Measurements from ENCODE around the gene NEMP2. TPM values are rescaled to one million over a fixed set of nuclear protein-coding genes. Genes with fewer than 3 reads are reported as not detected.

The NEMP2 gene
- total RNA-seq, 1 experiment from 2014 or later, result 12.9 TPM

GRCh38 chr2:190562121-190562520 is 27.6 kb upstream of the NEMP2 start:
- no peak for DNase-seq (ENCODE audit: extremely low read depth, low read depth)

- no peak for DNase-seq (ENCODE audit: extremely low read depth, low read depth)
These were observed 26.6 kb upstream of the NEMP2 start for GRCh38 chr2:190561094-190561493.

DNA sequence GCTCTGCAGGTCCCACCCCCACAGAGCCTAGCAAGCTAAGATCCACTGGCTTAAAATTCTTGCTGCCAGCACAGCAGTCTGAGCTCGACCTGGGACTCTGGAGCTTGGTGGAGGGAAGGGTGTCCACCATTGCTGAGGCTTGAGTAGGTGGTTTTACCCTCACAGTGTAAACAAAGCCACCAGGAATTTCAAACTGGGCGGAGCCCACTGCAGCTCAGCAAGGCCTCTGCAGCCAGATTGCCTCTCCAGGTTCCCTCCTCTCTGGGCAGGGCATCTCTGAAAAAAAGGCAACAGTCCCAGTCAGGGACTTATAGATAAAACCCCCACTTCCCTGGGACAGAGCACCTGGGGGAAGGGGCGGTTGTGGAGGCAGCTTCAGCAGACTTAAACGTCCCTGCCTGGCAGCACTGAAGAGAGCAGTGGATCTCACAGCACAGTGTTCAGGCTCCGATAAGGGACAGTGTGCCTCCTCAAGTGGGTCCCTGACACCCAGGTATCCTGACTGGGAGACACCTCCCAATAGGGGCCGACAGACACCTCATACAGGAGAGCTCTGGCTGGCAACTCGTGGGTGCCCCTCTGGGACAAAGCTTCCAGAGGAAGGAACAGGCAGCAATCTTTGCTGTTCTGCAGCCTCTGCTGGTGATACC is 20.0 kb upstream of the NEMP2 start:
- DNase-seq (ENCODE audit: extremely low read depth, low read depth), result no peak

- no peak for DNase-seq (ENCODE audit: extremely low read depth, low read depth)
These were observed 18.7 kb upstream of the NEMP2 start for GRCh38 chr2:190553254-190553653.

DNA sequence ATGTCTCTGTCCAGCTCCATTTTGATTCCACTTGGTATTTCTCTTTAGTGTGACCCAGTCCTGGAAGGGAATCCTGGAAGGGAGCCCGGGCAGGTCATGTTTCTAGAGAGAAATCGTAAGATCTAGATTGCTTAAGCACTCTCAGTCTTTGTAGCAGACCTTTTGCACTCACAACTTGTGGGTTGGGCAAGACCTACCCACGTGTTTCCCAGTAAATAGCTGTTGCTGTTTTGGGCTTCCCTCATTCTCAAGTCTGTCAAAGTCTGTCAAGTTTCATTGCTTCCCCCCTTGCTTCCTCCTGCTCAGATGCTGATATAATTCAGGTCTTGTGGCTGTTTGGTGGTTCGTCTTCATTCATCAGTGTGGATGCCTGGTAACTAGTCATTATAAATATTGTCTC is 17.4 kb upstream of the NEMP2 start:
- DNase-seq (ENCODE audit: extremely low read depth, low read depth), result no peak

DNA sequence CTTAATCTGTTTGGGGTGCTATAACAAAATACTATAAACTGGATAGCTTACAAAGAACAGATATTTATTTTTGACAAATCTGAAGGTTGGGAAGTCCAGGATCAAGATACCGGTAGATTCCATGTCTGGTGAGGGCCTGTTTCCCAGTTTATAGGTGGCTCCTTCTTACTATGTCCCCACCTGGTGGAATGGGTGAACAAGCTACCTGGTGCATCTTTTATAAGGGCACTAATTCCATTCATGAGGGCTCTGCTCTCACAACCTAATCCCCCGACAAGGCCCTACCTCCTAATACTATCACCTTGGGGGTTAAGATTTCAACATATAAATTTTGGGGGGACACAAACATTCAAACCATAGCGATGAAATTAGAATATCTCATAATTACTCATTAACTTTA is 15.6 kb upstream of the NEMP2 start:
- DNase-seq (ENCODE audit: extremely low read depth, low read depth), result no peak

GRCh38 chr2:190547886-190548285 is 13.4 kb upstream of the NEMP2 start:
- no peak for DNase-seq (ENCODE audit: extremely low read depth, low read depth)

DNA sequence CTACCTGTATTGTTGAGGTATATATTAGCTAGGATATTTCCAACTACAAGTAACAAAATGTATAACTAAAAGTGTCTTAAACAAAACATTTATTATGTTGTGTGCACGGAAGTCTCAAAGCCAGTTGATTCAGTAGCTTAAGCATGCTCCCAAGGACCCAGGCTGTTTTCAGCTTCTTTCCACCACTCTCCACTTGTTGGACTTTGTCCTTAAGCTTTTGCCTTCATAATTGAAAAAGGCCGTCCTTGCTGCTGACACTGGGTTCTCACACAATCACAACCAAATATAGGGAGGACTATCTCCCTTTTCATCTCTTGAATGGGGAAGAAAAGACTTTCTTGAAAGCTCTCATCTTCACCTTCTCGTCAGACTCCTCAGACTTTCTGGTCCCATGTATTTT is 12.2 kb upstream of the NEMP2 start:
- DNase-seq (ENCODE audit: extremely low read depth, low read depth), result no peak

DNA sequence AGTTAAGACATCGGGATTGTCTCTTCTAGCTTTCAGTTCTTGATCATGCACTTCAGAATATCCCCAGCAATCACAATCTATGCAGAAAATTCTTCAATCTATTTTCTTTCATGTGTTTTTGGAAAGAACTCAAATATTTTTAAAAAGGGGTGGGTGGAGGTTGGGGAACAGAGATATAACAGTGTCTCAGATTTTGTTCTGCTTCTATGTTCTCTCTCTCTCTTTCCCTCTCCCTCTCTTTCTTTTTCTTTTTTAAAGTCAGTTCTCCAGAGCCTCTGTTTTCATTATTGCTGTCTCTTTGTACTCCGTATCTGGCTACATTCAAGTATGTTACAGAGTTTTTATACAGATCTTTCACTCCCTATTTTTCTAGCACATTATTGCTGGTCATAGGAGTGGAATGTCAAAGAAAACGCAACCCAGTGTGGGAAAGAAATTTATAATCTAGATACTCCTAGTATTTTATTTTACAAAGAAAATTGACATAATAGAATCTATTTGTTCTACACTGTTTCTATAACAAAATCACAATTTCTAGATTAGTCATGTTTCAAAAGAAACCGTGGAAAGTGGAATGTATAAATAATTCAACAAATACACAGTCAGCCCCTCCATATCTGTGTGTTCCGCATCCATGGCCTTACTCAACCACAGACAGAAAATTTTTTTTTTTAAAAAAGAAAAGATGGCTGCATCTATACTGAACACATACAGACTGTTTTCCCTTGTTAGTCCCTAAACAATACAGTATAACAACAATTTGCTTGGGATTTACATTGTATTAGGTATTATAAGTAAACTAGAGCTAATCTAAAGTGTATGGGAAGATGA is 11.2 kb upstream of the NEMP2 start:
- no peak for DNase-seq (ENCODE audit: extremely low read depth, low read depth)

GRCh38 chr2:190545093-190545492 is 10.6 kb upstream of the NEMP2 start:
- no peak for DNase-seq (ENCODE audit: extremely low read depth, low read depth)

GRCh38 chr2:190540048-190540447 is 5.5 kb upstream of the NEMP2 start:
- DNase-seq (ENCODE audit: extremely low read depth, low read depth), result no peak

- DNase-seq (ENCODE audit: extremely low read depth, low read depth), result no peak
These were observed 3.7 kb upstream of the NEMP2 start for GRCh38 chr2:190538201-190538600.

DNA sequence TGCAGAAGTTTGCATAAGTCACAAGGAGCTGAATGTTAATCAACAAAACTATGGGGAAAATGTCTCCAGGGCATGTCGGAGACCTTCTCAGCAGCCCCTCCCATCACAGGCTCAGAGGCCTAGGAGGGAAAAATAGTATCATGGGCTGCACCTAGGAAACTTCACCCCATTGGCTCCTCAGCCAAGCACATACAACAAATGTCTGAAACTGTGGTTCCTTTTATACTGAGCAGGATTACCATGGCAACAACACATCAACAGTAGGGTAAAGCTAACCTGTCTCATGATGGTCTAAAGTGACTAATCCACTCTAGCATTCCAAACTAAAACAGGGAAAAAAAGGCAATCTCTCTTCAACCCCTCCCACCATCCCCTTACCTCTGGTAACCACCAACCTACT is 3.2 kb upstream of the NEMP2 start:
- no peak for DNase-seq (ENCODE audit: extremely low read depth, low read depth)

DNA sequence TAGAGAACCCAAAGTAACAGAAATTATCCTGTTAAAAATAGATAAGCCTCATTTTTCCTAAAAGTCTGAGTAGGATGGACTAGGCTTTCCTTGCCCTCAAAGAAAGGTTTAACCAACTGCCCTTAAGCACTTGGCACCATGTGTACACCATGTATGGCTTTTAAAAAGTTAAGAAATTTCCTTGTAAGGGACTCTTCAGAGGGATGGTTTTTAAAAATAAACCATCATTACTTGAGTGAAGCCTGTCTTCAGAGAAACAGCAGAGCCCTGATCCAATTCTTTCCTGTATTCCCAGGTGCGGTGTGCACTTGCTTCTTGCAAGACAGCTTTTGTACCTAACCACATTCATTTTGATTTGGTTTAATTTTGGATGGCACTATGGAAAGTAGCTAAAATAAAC is 1.1 kb upstream of the NEMP2 start:
- DNase-seq (ENCODE audit: extremely low read depth, low read depth), result no peak

GRCh38 chr2:190535121-190535439 is 558 bp upstream of the NEMP2 start:
- no peak for DNase-seq (ENCODE audit: extremely low read depth, low read depth)

- DNase-seq (ENCODE audit: extremely low read depth, low read depth), result no peak
These were observed 583 bp downstream of the NEMP2 start for GRCh38 chr2:190533968-190534309.

DNA sequence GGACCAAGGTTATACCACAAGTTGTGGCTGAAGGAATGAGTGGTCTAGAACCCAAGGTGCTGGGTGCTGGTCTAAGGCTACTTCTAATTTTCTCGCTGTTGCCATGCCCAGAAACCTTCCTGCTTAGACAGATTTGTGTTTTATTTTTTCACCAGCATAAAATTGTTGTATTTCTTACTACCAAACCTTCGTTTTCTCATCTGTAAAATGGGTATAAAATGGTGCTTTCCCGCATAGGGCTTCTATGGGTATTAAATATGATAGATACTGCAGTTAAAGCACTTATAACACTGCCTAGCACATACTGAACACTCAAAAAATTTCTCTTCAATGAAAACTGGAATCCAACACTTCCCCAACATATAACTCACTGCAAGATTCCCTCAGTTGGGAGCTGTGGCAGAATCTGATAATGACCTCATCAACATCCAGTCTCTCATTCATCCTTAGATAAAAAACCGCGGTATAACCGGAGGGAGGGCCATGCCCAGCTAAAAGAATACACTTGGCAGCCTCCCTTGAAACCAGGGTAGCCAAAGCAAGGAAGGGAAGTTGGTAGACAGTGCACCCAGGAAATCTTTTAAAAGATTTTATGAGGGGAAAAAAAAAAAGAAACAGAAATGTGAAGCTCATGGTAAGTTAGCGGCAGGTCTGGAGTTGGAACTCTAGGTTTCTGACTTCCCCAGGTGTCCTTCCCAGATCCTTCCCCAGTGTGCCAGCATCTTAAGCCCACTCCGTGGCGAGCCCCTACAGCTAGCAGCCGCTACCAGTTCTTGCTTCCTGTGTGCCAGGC is 1.2 kb downstream of the NEMP2 start:
- no peak for DNase-seq (ENCODE audit: extremely low read depth, low read depth)

DNA sequence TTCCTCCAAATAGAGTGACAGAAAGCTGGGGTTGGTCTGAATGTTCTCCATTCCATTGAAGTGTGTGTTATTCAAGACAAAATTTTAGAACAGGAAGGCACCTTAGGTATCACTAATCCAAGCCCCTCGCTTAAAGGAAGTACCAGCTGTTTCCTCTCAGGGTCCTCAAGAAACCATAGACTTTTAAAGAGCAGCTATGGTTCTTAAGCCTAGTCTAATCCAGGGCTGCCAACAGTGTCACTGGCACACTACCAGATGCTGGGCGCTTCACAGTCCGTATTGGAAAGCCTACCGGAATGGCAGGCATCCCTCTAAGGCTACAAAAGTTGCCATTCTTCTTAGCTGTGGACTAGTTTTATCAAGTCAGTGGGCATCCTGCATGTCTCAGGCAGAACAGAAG is 1.9 kb downstream of the NEMP2 start:
- DNase-seq (ENCODE audit: extremely low read depth, low read depth), result no peak

DNA sequence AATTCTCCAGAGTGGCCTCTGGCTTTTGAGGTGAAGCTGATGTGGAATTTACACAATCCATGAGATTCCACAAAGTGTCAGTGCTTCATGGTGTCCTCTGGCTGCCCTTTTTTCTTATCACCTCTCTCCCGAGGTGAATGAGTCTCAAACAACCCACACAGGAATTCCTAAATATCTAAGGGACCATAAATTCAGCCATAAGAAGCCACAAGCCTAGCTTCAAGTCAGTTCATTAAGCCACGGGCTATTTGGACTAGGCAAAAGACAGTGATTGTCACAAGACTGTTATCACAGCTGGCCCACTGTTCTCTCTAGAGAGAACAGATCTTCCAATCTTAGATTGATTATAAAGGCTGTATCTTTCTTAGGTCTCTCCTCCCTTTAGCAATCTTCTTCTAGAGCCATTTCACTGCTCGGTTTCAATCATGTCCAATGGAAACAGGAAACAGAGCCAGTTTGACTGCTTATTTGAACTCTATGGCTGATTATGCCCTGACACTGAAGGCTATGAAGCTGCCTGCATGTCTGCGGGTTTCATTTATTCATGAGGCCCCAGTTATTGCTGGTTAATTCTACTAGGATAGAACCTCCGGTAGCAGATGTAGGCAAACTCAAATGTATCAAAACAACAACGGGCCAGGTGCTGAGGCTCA is 4.1 kb downstream of the NEMP2 start:
- no peak for DNase-seq (ENCODE audit: extremely low read depth, low read depth)

DNA sequence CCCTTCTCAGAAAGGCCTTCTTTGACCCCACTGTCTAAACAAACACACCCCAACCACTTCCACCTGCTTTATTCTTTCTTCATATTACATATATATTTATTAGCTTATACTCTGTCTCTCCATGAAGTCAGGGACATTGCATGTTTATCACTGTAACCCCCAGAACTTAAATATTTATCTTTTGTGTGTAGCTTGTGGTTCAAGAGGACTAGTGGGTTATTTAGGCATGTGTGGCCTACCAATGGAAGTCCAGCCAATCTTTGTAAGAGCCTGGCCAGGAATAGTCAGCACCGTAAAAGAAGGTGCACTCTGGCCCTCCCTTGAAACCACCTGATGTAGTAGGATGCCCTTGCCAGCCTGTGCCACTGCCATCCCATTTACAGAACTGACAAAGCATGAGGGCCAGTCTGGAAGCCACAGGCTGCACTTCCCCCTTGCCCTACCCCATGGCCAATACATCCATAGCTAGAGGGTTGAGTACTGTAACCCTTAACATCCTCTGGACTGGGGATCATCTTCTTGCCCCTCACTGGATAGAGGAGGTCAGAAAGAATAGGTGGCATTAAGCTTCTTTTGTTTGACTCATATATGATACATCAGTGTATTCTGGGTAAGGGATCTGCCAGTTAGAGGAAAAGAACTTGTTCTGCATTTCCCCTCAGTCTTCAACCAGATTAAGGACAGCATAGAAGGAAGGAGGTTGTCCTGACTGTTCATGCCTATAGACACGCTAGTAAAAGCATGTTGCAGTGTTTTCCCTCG is 4.9 kb downstream of the NEMP2 start:
- no peak for DNase-seq (ENCODE audit: extremely low read depth, low read depth)
